Esophagus (tissue), 2 donors: ENCODE results near the gene BTBD16. TPM values are rescaled to one million over a fixed set of nuclear protein-coding genes. Genes with fewer than 3 reads are reported as not detected.

Experiments
- H3K27ac ChIP-seq, 2 donors: one replicate each; pipeline ENCODE4 v1.5.1; 2013; ENCODE audit warnings: low read depth in 2 of 2, mild to moderate bottlenecking in 2 of 2, inconsistent platforms in 1 of 2, low read length in 1 of 2, moderate library complexity in 1 of 2
- H3K27me3 ChIP-seq, 2 donors: one replicate each; pipeline ENCODE4 v1.6.1; 2013; ENCODE audit warnings: low read length in 2 of 2, control low read depth in 1 of 2, mild to moderate bottlenecking in 1 of 2; ENCODE audit not compliant: insufficient read depth in 2 of 2, control insufficient read depth in 1 of 2
- H3K36me3 ChIP-seq, 2 donors: one replicate each; pipeline ENCODE4 v1.6.1; 2013; ENCODE audit warnings: low read length in 1 of 2; ENCODE audit not compliant: control insufficient read depth in 2 of 2, insufficient read depth in 2 of 2
- H3K4me1 ChIP-seq, 2 donors: one replicate each; pipeline ENCODE4 v1.6.1; 2013; ENCODE audit warnings: low read length in 1 of 2; ENCODE audit not compliant: control insufficient read depth in 2 of 2, insufficient read depth in 2 of 2
- H3K4me3 ChIP-seq, 2 donors: one replicate each; pipeline ENCODE4 v1.5.1; 2013; ENCODE audit warnings: low read length in 2 of 2, mild to moderate bottlenecking in 2 of 2, low read depth in 1 of 2, moderate library complexity in 1 of 2
- H3K9me3 ChIP-seq, 2 donors: one replicate each; pipeline ENCODE4 v1.6.1; 2013; ENCODE audit warnings: mild to moderate bottlenecking in 2 of 2, low read depth in 1 of 2, low read length in 1 of 2, moderate library complexity in 1 of 2; ENCODE audit not compliant: control insufficient read depth in 2 of 2, insufficient read depth in 1 of 2
- WGBS, 2 donors: extraction: QIAGEN DNeasy Blood & Tissue Kit; methylation state at CpG; one replicate each; pipeline ENCODE4 v1.1.7; 2013; 5-methylcytosine and 5-hydroxymethylcytosine counted together
- polyA plus RNA-seq, 2 donors: library from polyadenylated mRNA; stranded (reverse); fragments of 200-250 nt; gene quantifications; one replicate each; pipeline ENCODE4 v1.2.3, GENCODE V29; 2013
- donor health status: healthy with polysubstance abuse.
- donor health status: Bipolar disorder and iron deficiency.

Gene BTBD16
- polyA plus RNA-seq, 2 donors, result 0.04 to 0.20 TPM

GRCh38 chr10:122306744-122307143, 35.6 kb downstream of the BTBD16 start:
- Histone ChIP-seq H3K4me3 (no peak overlapping the region), H3K9me3 (no peaks in the 10 kb centered on the region), H3K36me3 (no peaks in the 10 kb centered on the region), H3K4me1 (peaks cover 6 to 14% of the 10 kb centered on the region in 2 donors), H3K27me3 (no peaks in the 10 kb centered on the region), H3K27ac (peak overlapping the region in 1 of 2 donors; percentile 18)
- 69 to 74% methylated on average over 3 of the region's 3 CpGs for WGBS, 2 donors

- Histone ChIP-seq H3K36me3 (no peaks in the 10 kb centered on the region), H3K4me1 (peaks cover 6 to 14% of the 10 kb centered on the region in 2 donors), H3K27me3 (no peaks in the 10 kb centered on the region), H3K4me3 (peak overlapping the region in 1 of 2 donors; percentile 14), H3K9me3 (no peaks in the 10 kb centered on the region), H3K27ac (peak overlapping the region; percentile 76 to 94)
- WGBS, 2 donors, result 19 to 32% methylated on average over 13 of the region's 13 CpGs
Observed at GRCh38 chr10:122307669-122308416, 36.7 kb downstream of the BTBD16 start.

- peaks cover 6 to 14% of the 10 kb centered on the region in 2 donors for H3K4me1 ChIP-seq
- H3K27me3 ChIP-seq, result no peaks in the 10 kb centered on the region
- H3K36me3 ChIP-seq, result no peaks in the 10 kb centered on the region
- peak overlapping the region; percentile 76 to 94 for H3K27ac ChIP-seq
- WGBS, 2 donors, result 54 to 63% methylated on average over 7 of the region's 7 CpGs
- no peaks in the 10 kb centered on the region for H3K9me3 ChIP-seq
- no peak overlapping the region for H3K4me3 ChIP-seq
Observed at GRCh38 chr10:122308417-122309141, 37.5 kb downstream of the BTBD16 start.

GRCh38 chr10:122310311-122311050, 39.4 kb downstream of the BTBD16 start:
- no peaks in the 10 kb centered on the region for H3K36me3 ChIP-seq
- H3K9me3 ChIP-seq, result no peaks in the 10 kb centered on the region
- WGBS, 2 donors, result 50 to 64% methylated on average over 18 of the region's 18 CpGs
- H3K27ac ChIP-seq, result peak overlapping the region in 1 of 2 donors; percentile 40
- no peak overlapping the region for H3K4me3 ChIP-seq
- no peaks in the 10 kb centered on the region for H3K27me3 ChIP-seq
- H3K4me1 ChIP-seq, result peaks cover 6 to 14% of the 10 kb centered on the region in 2 donors

GRCh38 chr10:122311051-122311410, 39.9 kb downstream of the BTBD16 start:
- WGBS, 2 donors, result 60 to 65% methylated on average over 5 of the region's 5 CpGs

GRCh38 chr10:122311716-122312115, 40.6 kb downstream of the BTBD16 start:
- Histone ChIP-seq H3K27ac (no peak overlapping the region), H3K27me3 (no peaks in the 10 kb centered on the region), H3K4me3 (no peak overlapping the region), H3K4me1 (peaks cover 6 to 14% of the 10 kb centered on the region in 2 donors), H3K9me3 (no peaks in the 10 kb centered on the region), H3K36me3 (no peaks in the 10 kb centered on the region)
- 36 to 52% methylated on average over 1 of the region's 1 CpG for WGBS, 2 donors

More at GRCh38 chr10:122311051-122311410, 39.9 kb downstream of the BTBD16 start:
- Histone ChIP-seq H3K9me3 (no peaks in the 10 kb centered on the region), H3K27ac (peak overlapping the region in 1 of 2 donors; percentile 30), H3K4me3 (no peak overlapping the region), H3K4me1 (peaks cover 6 to 14% of the 10 kb centered on the region in 2 donors), H3K27me3 (no peaks in the 10 kb centered on the region), H3K36me3 (no peaks in the 10 kb centered on the region)

GRCh38 chr10:122316224-122316884, 45.3 kb downstream of the BTBD16 start:
- H3K27me3 ChIP-seq, result no peaks in the 10 kb centered on the region
- H3K4me3 ChIP-seq, result no peak overlapping the region
- H3K9me3 ChIP-seq, result no peaks in the 10 kb centered on the region
- WGBS, 2 donors, result 88 to 89% methylated on average over 12 of the region's 12 CpGs
- no peaks in the 10 kb centered on the region for H3K4me1 ChIP-seq
- H3K27ac ChIP-seq, result no peak overlapping the region
- no peaks in the 10 kb centered on the region for H3K36me3 ChIP-seq

- no peaks in the 10 kb centered on the region for H3K27me3 ChIP-seq
- no peak overlapping the region for H3K4me3 ChIP-seq
- H3K9me3 ChIP-seq, result no peaks in the 10 kb centered on the region
- WGBS, 2 donors, result 71 to 74% methylated on average over 4 of the region's 4 CpGs
- H3K4me1 ChIP-seq, result no peaks in the 10 kb centered on the region
- no peaks in the 10 kb centered on the region for H3K36me3 ChIP-seq
- H3K27ac ChIP-seq, result no peak overlapping the region
Observed at GRCh38 chr10:122321960-122322359, 50.9 kb downstream of the BTBD16 start.

- Histone ChIP-seq H3K36me3 (no peaks in the 10 kb centered on the region), H3K27ac (peak overlapping the region; percentile 0 to 86), H3K9me3 (no peaks in the 10 kb centered on the region), H3K4me1 (no peaks in the 10 kb centered on the region), H3K4me3 (no peak overlapping the region), H3K27me3 (no peaks in the 10 kb centered on the region)
- WGBS, 2 donors, result 31 to 62% methylated on average over 1 of the region's 1 CpG
Observed at GRCh38 chr10:122323189-122323588, 52.1 kb downstream of the BTBD16 start.
